ENCODE measurements around the gene HSPB7. TPM values are rescaled to one million over a fixed set of nuclear protein-coding genes. Genes with fewer than 3 reads are reported as not detected.
"Not testable (repeated sequence)": the region's sequence is repeated elsewhere in the genome, so short reads cannot be mapped to it uniquely, and the experiment has no call there.

HSPB7 gene
- total RNA-seq, 1 donor from 2014 or later, result not detected

GRCh38 chr1:16042654-16043053, 24.8 kb upstream of the HSPB7 start:
- intact Hi-C loops (cut with micrococcal nuclease); H3K9me3 Mint-ChIP-seq; H3K36me3 Mint-ChIP-seq (ENCODE audit: low read depth); DNase-seq (ENCODE audit: low spot score); H3K27ac Mint-ChIP-seq; H3K4me3 Mint-ChIP-seq; H3K4me1 Mint-ChIP-seq (ENCODE audit: low read depth): not testable (repeated sequence)
- H3K27me3 Mint-ChIP-seq (ENCODE audit: insufficient read depth), result peaks cover 10% of the 10 kb centered on the region

- Mint-ChIP-seq H3K9me3 (no peaks in the 10 kb centered on the region), H3K36me3 (ENCODE audit: low read depth) (no peaks in the 10 kb centered on the region), H3K27ac (no peak overlapping the region), H3K27me3 (ENCODE audit: insufficient read depth) (peaks cover 5% of the 10 kb centered on the region), H3K4me1 (ENCODE audit: low read depth) (no peaks in the 10 kb centered on the region), H3K4me3 (no peak overlapping the region)
- intact Hi-C loops (cut with micrococcal nuclease), result no loop called here
- DNase-seq (ENCODE audit: low spot score), result no peak
Observed at GRCh38 chr1:16042096-16042495, 24.3 kb upstream of the HSPB7 start.

GRCh38 chr1:16041200-16041599, 23.4 kb upstream of the HSPB7 start:
- DNase-seq (ENCODE audit: low spot score), result no peak
- Mint-ChIP-seq H3K9me3 (no peaks in the 10 kb centered on the region), H3K4me1 (ENCODE audit: low read depth) (no peaks in the 10 kb centered on the region), H3K36me3 (ENCODE audit: low read depth) (no peaks in the 10 kb centered on the region), H3K27ac (no peak overlapping the region), H3K4me3 (no peak overlapping the region), H3K27me3 (ENCODE audit: insufficient read depth) (peaks cover 5% of the 10 kb centered on the region)
- intact Hi-C loops (cut with micrococcal nuclease), result no loop called here

GRCh38 chr1:16039871-16040270, 22.0 kb upstream of the HSPB7 start:
- H3K27ac Mint-ChIP-seq; H3K9me3 Mint-ChIP-seq; DNase-seq (ENCODE audit: low spot score); H3K4me1 Mint-ChIP-seq (ENCODE audit: low read depth); intact Hi-C loops (cut with micrococcal nuclease); H3K36me3 Mint-ChIP-seq (ENCODE audit: low read depth); H3K4me3 Mint-ChIP-seq; H3K27me3 Mint-ChIP-seq (ENCODE audit: insufficient read depth): not testable (repeated sequence)

- Mint-ChIP-seq H3K4me3 (no peak overlapping the region), H3K27ac (no peak overlapping the region), H3K36me3 (ENCODE audit: low read depth) (no peaks in the 10 kb centered on the region), H3K27me3 (ENCODE audit: insufficient read depth) (peaks cover 5% of the 10 kb centered on the region), H3K9me3 (no peaks in the 10 kb centered on the region), H3K4me1 (ENCODE audit: low read depth) (no peaks in the 10 kb centered on the region)
- DNase-seq (ENCODE audit: low spot score), result no peak
- intact Hi-C loops (cut with micrococcal nuclease), result no loop called here
Observed at GRCh38 chr1:16038620-16038912, 20.7 kb upstream of the HSPB7 start.

- H3K27me3 Mint-ChIP-seq (ENCODE audit: insufficient read depth); H3K27ac Mint-ChIP-seq; H3K4me1 Mint-ChIP-seq (ENCODE audit: low read depth); H3K36me3 Mint-ChIP-seq (ENCODE audit: low read depth); DNase-seq (ENCODE audit: low spot score); intact Hi-C loops (cut with micrococcal nuclease); H3K9me3 Mint-ChIP-seq; H3K4me3 Mint-ChIP-seq: not testable (repeated sequence)
Observed at GRCh38 chr1:16036461-16036860, 18.6 kb upstream of the HSPB7 start.

- not testable (repeated sequence) for H3K9me3 Mint-ChIP-seq; H3K27me3 Mint-ChIP-seq (ENCODE audit: insufficient read depth); H3K36me3 Mint-ChIP-seq (ENCODE audit: low read depth); H3K27ac Mint-ChIP-seq; H3K4me1 Mint-ChIP-seq (ENCODE audit: low read depth); H3K4me3 Mint-ChIP-seq; DNase-seq (ENCODE audit: low spot score)
- intact Hi-C loops (cut with micrococcal nuclease), result loop anchor here (1.0 kb wide), 3 partner anchors 24 to 241 kb away; no protein-coding TSS in a partner anchor
Observed at GRCh38 chr1:16033103-16033632, 15.3 kb upstream of the HSPB7 start.

- Mint-ChIP-seq H3K4me1 (ENCODE audit: low read depth) (no peaks in the 10 kb centered on the region), H3K4me3 (no peak overlapping the region), H3K9me3 (no peaks in the 10 kb centered on the region), H3K27ac (no peak overlapping the region), H3K27me3 (ENCODE audit: insufficient read depth) (peaks cover 9% of the 10 kb centered on the region), H3K36me3 (ENCODE audit: low read depth) (no peaks in the 10 kb centered on the region)
- DNase-seq (ENCODE audit: low spot score), result peak; percentile 33
- intact Hi-C loops (cut with micrococcal nuclease), result loop anchor here (1.0 kb wide), 3 partner anchors 23 to 240 kb away; no protein-coding TSS in a partner anchor
Observed at GRCh38 chr1:16032388-16033102, 14.7 kb upstream of the HSPB7 start.

GRCh38 chr1:16031551-16031950, 13.7 kb upstream of the HSPB7 start:
- Mint-ChIP-seq H3K9me3 (no peaks in the 10 kb centered on the region), H3K27me3 (ENCODE audit: insufficient read depth) (peaks cover 9% of the 10 kb centered on the region), H3K27ac (no peak overlapping the region), H3K4me1 (ENCODE audit: low read depth) (no peaks in the 10 kb centered on the region), H3K36me3 (ENCODE audit: low read depth) (no peaks in the 10 kb centered on the region), H3K4me3 (no peak overlapping the region)
- no peak for DNase-seq (ENCODE audit: low spot score)
- intact Hi-C loops (cut with micrococcal nuclease), result no loop called here

GRCh38 chr1:16029288-16029687, 11.4 kb upstream of the HSPB7 start:
- Mint-ChIP-seq H3K4me3 (no peak overlapping the region), H3K36me3 (ENCODE audit: low read depth) (no peaks in the 10 kb centered on the region), H3K27me3 (ENCODE audit: insufficient read depth) (peaks cover 11% of the 10 kb centered on the region), H3K4me1 (ENCODE audit: low read depth) (no peaks in the 10 kb centered on the region), H3K27ac (no peak overlapping the region), H3K9me3 (no peaks in the 10 kb centered on the region)
- DNase-seq (ENCODE audit: low spot score), result no peak
- intact Hi-C loops (cut with micrococcal nuclease), result no loop called here

GRCh38 chr1:16029003-16029268, 11.1 kb upstream of the HSPB7 start:
- H3K4me3 Mint-ChIP-seq; H3K27ac Mint-ChIP-seq; H3K36me3 Mint-ChIP-seq (ENCODE audit: low read depth); H3K4me1 Mint-ChIP-seq (ENCODE audit: low read depth); DNase-seq (ENCODE audit: low spot score); intact Hi-C loops (cut with micrococcal nuclease); H3K9me3 Mint-ChIP-seq: not testable (repeated sequence)
- H3K27me3 Mint-ChIP-seq (ENCODE audit: insufficient read depth), result peaks cover 11% of the 10 kb centered on the region

GRCh38 chr1:16028237-16029002, 10.6 kb upstream of the HSPB7 start:
- Mint-ChIP-seq H3K36me3 (ENCODE audit: low read depth) (no peaks in the 10 kb centered on the region), H3K27ac (no peak overlapping the region)

GRCh38 chr1:16026723-16027484, 9.1 kb upstream of the HSPB7 start:
- DNase-seq (ENCODE audit: low spot score), result no peak
- H3K4me3 Mint-ChIP-seq, result no peak overlapping the region
- intact Hi-C loops (cut with micrococcal nuclease), result no loop called here

More at GRCh38 chr1:16028237-16029002, 10.6 kb upstream of the HSPB7 start:
- Mint-ChIP-seq H3K4me1 (ENCODE audit: low read depth) (no peaks in the 10 kb centered on the region), H3K9me3 (no peaks in the 10 kb centered on the region), H3K27me3 (ENCODE audit: insufficient read depth) (peaks cover 11% of the 10 kb centered on the region), H3K4me3 (no peak overlapping the region)
- no peak for DNase-seq (ENCODE audit: low spot score)
- intact Hi-C loops (cut with micrococcal nuclease), result no loop called here

More at GRCh38 chr1:16026723-16027484, 9.1 kb upstream of the HSPB7 start:
- H3K27me3 Mint-ChIP-seq (ENCODE audit: insufficient read depth), result peaks cover 11% of the 10 kb centered on the region
- H3K9me3 Mint-ChIP-seq, result no peaks in the 10 kb centered on the region
- H3K36me3 Mint-ChIP-seq (ENCODE audit: low read depth), result no peaks in the 10 kb centered on the region
- no peaks in the 10 kb centered on the region for H3K4me1 Mint-ChIP-seq (ENCODE audit: low read depth)
- H3K27ac Mint-ChIP-seq, result no peak overlapping the region

All from activated T-helper 1 cell treated with anti-CD3 and anti-CD28 coated beads, Interleukin-12 subunit alpha, Interleukin-12 subunit beta, Interleukin-2, Interleukin-4 antibody, amounts not matched to agents 30 ng/mL and 10 ng/mL and 1 ng/mL, durations not matched to agents 14 hours and 24 hours and 36 hours (primary cell).